NOMO-1 (cell line): ENCODE results near the gene HIF3A.

Source experiments
- DNase-seq, 2 experiments: peaks; one replicate each; lab custom pipeline; 2025; ENCODE audit not compliant: unreplicated experiment in 2 of 2; lab: John Stamatoyannopoulos, UW

Gene HIF3A

GRCh38 chr19:46378268-46378667, 81.4 kb downstream of the HIF3A start:
- no peak for DNase-seq

GRCh38 chr19:46380690-46381089, 83.8 kb downstream of the HIF3A start:
- DNase-seq: no peak

GRCh38 chr19:46381346-46381745, 84.5 kb downstream of the HIF3A start:
- DNase-seq: no peak

- no peak for DNase-seq
Measured at GRCh38 chr19:46381756-46382345, 85.0 kb downstream of the HIF3A start.

GRCh38 chr19:46383171-46383815, 86.5 kb downstream of the HIF3A start:
- no peak for DNase-seq

GRCh38 chr19:46383846-46384245, 87.0 kb downstream of the HIF3A start:
- no peak for DNase-seq

GRCh38 chr19:46384396-46384795, 87.6 kb downstream of the HIF3A start:
- DNase-seq: no peak

- DNase-seq: no peak
Measured at GRCh38 chr19:46385636-46386035, 88.8 kb downstream of the HIF3A start.

- no peak for DNase-seq
Measured at GRCh38 chr19:46386151-46386550, 89.3 kb downstream of the HIF3A start.

- no peak for DNase-seq
Measured at GRCh38 chr19:46386996-46387712, 90.3 kb downstream of the HIF3A start.

GRCh38 chr19:46387713-46388130, 90.9 kb downstream of the HIF3A start:
- DNase-seq: no peak

- DNase-seq: no peak
Measured at GRCh38 chr19:46388311-46389095, 91.7 kb downstream of the HIF3A start.

- DNase-seq: no peak
Measured at GRCh38 chr19:46390121-46390858, 93.4 kb downstream of the HIF3A start.

GRCh38 chr19:46390866-46391265, 94.0 kb downstream of the HIF3A start:
- no peak for DNase-seq

GRCh38 chr19:46391296-46392251, 94.7 kb downstream of the HIF3A start:
- DNase-seq: no peak

GRCh38 chr19:46392252-46392801, 95.5 kb downstream of the HIF3A start:
- DNase-seq: no peak

GRCh38 chr19:46392837-46393236, 96.0 kb downstream of the HIF3A start:
- DNase-seq: no peak
